K562 (cell line): Measurements from ENCODE around the gene CYP2W1. TPM values are rescaled to one million over a fixed set of nuclear protein-coding genes. Genes with fewer than 3 reads are reported as not detected.

Experiments used
- ATAC-seq: fragments of 200-7000 bp; cut with Tn5 transposase; 3 replicates; pipeline ENCODE4 v1.9.1; 2020; ENCODE audit warnings: moderate library complexity
- BruUV-seq: library from RNA; stranded (reverse); fragments of 400-500 nt; replicated peaks from 2 replicates; lab custom pipeline; 2021; lab: Mats Ljungman, UMichigan
- CTCF ChIA-PET: fragments of 300-600 bp; formaldehyde crosslinking; extraction: SDS; loops from one replicate; lab custom pipeline; 2021; ENCODE audit warnings: low intra/inter-chr PET ratio; lab: Yijun Ruan, JAX
- POLR2A ChIA-PET: fragments of 300-600, 350-650 bp; sonication (Branson Sonifier 250); formaldehyde crosslinking; extraction: SDS; loops from one replicate; lab custom pipeline; 2021; ENCODE audit warnings: antibody characterized with exemption, inconsistent platforms; lab: Yijun Ruan, JAX
- DNase-seq, 4 experiments: peaks; one replicate each; pipeline versions ENCODE4 v3.0.0 to v3.0.0-alpha.2; 2011 to 2018; ENCODE audit warnings: low spot score in 3 of 4, mixed read lengths in 3 of 4; ENCODE audit errors: extremely low read depth in 1 of 4
- FAIRE-seq: peaks from 2 replicates; lab custom pipeline; 2011; peaks lifted over from hg19 to GRCh38; lab: Jason Lieb, UNC
- H2AFZ ChIP-seq: 2 replicates; pipeline ENCODE4 v1.6.0; 2011; ENCODE audit warnings: low read depth, low read length, control low read depth, inconsistent platforms
- H3K27ac ChIP-seq: fragments of 200-600 bp; 3 replicates; pipeline ENCODE4 v1.8.0; 2011; ENCODE audit warnings: low read depth, mild to moderate bottlenecking, control low read depth, inconsistent platforms, low read length, moderate library complexity, mixed read lengths; ENCODE audit errors: extremely low read depth
- H3K27me3 ChIP-seq, 2 experiments: fragments of 300-600 bp in 1 of 2; 2 replicates in 1 of 2; 3 replicates in 1 of 2; pipeline versions ENCODE4 v1.6.0 to v1.8.0; 2011; ENCODE audit warnings: inconsistent platforms in 2 of 2, low read length in 2 of 2, mild to moderate bottlenecking in 1 of 2, mixed read lengths in 1 of 2, moderate library complexity in 1 of 2; ENCODE audit not compliant: control insufficient read depth in 2 of 2, insufficient read depth in 2 of 2
- H3K36me3 ChIP-seq: fragments of 300-600 bp; 3 replicates; pipeline ENCODE4 v1.8.0; 2011; ENCODE audit warnings: mild to moderate bottlenecking, low read length, inconsistent platforms; ENCODE audit not compliant: control insufficient read depth, insufficient read depth
- H3K4me1 ChIP-seq, 2 experiments: fragments of 200-600 bp in 1 of 2; replicated peaks in 1 of 2; 2 replicates in 1 of 2; 3 replicates in 1 of 2; pipeline versions ENCODE4 v1.5.1 to v1.8.0; 2011; ENCODE audit warnings: inconsistent platforms in 2 of 2, low read length in 2 of 2, mild to moderate bottlenecking in 1 of 2, mixed read lengths in 1 of 2, moderate library complexity in 1 of 2; ENCODE audit not compliant: control insufficient read depth in 2 of 2, insufficient read depth in 2 of 2
- H3K4me2 ChIP-seq: 2 replicates; pipeline ENCODE4 v1.6.1; 2011; ENCODE audit warnings: low read length, control low read depth, inconsistent platforms, mixed read lengths; ENCODE audit not compliant: insufficient read depth
- H3K4me3 ChIP-seq: fragments of 200-600 bp; sonication (generic), shearing (Covaris generic); 2 replicates; pipeline ENCODE4 v1.5.1; 2016; ENCODE audit warnings: control low read depth, inconsistent platforms
- H3K79me2 ChIP-seq: fragments of 200-600 bp; 3 replicates; pipeline ENCODE4 v1.8.0; 2011; ENCODE audit warnings: low read length, inconsistent platforms; ENCODE audit not compliant: control insufficient read depth, insufficient read depth
- H3K9ac ChIP-seq, 2 experiments: 2 replicates each; pipeline versions ENCODE4 v1.6.0 to v1.6.1; 2011; ENCODE audit warnings: low read depth in 2 of 2, low read length in 2 of 2, control low read depth in 1 of 2, inconsistent platforms in 1 of 2, mild to moderate bottlenecking in 1 of 2, mixed read lengths in 1 of 2; ENCODE audit not compliant: insufficient read depth in 1 of 2
- H3K9me1 ChIP-seq: one replicate; pipeline ENCODE4 v1.6.0; 2011; ENCODE audit warnings: inconsistent platforms, mild to moderate bottlenecking, low read length, moderate library complexity; ENCODE audit not compliant: control insufficient read depth, insufficient read depth
- H3K9me3 ChIP-seq: replicated peaks from 2 replicates; pipeline ENCODE4 v1.5.1; 2011; ENCODE audit warnings: low read depth, low read length, inconsistent platforms; ENCODE audit not compliant: control insufficient read depth, insufficient read depth
- H4K20me1 ChIP-seq: replicated peaks from 2 replicates; pipeline ENCODE4 v1.6.1; 2011; ENCODE audit warnings: low read length, inconsistent platforms, mixed read lengths; ENCODE audit not compliant: control insufficient read depth, insufficient read depth
- CEBPB ChIP-seq: fragments of 450-650 bp; IDR thresholded peaks from 2 replicates; pipeline ENCODE4 v1.6.1; 2016; ENCODE audit warnings: missing genetic modification characterization, missing compliant biosample characterization
- COPS2 ChIP-seq: fragments of 450-650 bp; conservative IDR thresholded peaks from 2 replicates; pipeline ENCODE4 v1.6.1; 2016; ENCODE audit warnings: mild to moderate bottlenecking, moderate library complexity
- MTA1 ChIP-seq: fragments of 450-650 bp; IDR thresholded peaks from 2 replicates; pipeline ENCODE4 v1.6.1; 2017; ENCODE audit warnings: borderline replicate concordance
- PHF20 ChIP-seq: fragments of 450-650 bp; IDR thresholded peaks from 2 replicates; pipeline ENCODE4 v1.6.1; 2018; ENCODE audit not compliant: partially characterized antibody
- PTBP1 ChIP-seq: fragments of 200-400 bp; formaldehyde crosslinking; IDR thresholded peaks from 2 replicates; pipeline ENCODE4 v1.6.1; 2017; ENCODE audit warnings: low read depth, low read length
- RBM14 ChIP-seq: fragments of 200-400 bp; formaldehyde crosslinking; IDR thresholded peaks from 2 replicates; pipeline ENCODE4 v1.6.1; 2018; ENCODE audit warnings: low read depth, mild to moderate bottlenecking, low read length, moderate library complexity, borderline replicate concordance; ENCODE audit not compliant: insufficient read depth
- SIX5 ChIP-seq, 2 experiments: IDR thresholded peaks; 2 replicates each; pipeline ENCODE4 v1.6.1; 2011; ENCODE audit warnings: low read length in 2 of 2, borderline replicate concordance in 1 of 2, low read depth in 1 of 2, mild to moderate bottlenecking in 1 of 2, moderate library complexity in 1 of 2; ENCODE audit not compliant: insufficient read depth in 1 of 2
- SMAD3 ChIP-seq: fragments of 450-650 bp; formaldehyde crosslinking; conservative IDR thresholded peaks from 2 replicates; pipeline ENCODE4 v1.4.0; 2020; ENCODE audit warnings: mild to moderate bottlenecking
- ZNF197 ChIP-seq: fragments of 200-800 bp; sonication (Bioruptor generic); IDR thresholded peaks from 2 replicates; pipeline ENCODE4 v1.6.1; 2016; ENCODE audit warnings: low read depth, missing genetic modification characterization, missing compliant biosample characterization
- ZNF217 ChIP-seq: sonication (generic); formaldehyde crosslinking; IDR thresholded peaks from 2 replicates; pipeline ENCODE4 v1.8.0; 2022; ENCODE audit warnings: mild to moderate bottlenecking, missing genetic modification reagents
- WGBS: fragments of 100-300 bp; shearing (Covaris generic); methylation state at CpG from one replicate; pipeline ENCODE4 v1.1.6; 2016; ENCODE audit warnings: low coverage, mixed read lengths; ENCODE audit not compliant: insufficient coverage; ENCODE audit errors: missing lambda C conversion rate; 5-methylcytosine and 5-hydroxymethylcytosine counted together
- in situ Hi-C: fragments of 300-500 bp; cut with MboI; formaldehyde crosslinking; loops from 4 replicates; pipeline ENCODE4 v1.15.0; 2018; ENCODE audit warnings: inconsistent platforms, mixed read lengths
- intact Hi-C: fragments of 100-400 bp; cut with micrococcal nuclease; formaldehyde crosslinking; loops from 2 replicates; pipeline ENCODE4 v1.14.2; 2022
- polyA plus RNA-seq, 8 experiments: library from polyadenylated mRNA; depleted of rRNA in 4 of 8; stranded (reverse) in 5 of 8; unstranded in 3 of 8; fragments of >200 nt; fragmentation: Nextera tagmentation in 2 of 8; fragmentation: Illumina TruSeq in 1 of 8; extraction: Ambion mirVana in 2 of 8; extraction: Trizol in 1 of 8; gene quantifications; 2 replicates each; pipeline versions ENCODE4 v1.2.1 to v1.2.3, GENCODE V29; 2011 to 2014; ENCODE audit warnings: inconsistent platforms in 1 of 8, missing spikeins in 1 of 8
- total RNA-seq, 7 experiments: library from RNA; depleted of rRNA in 6 of 7; stranded (reverse); fragments of >200 nt in 6 of 7; fragmentation: Illumina TruSeq in 2 of 7; extraction: Trizol in 2 of 7; gene quantifications; 2 replicates each; pipeline versions ENCODE4 v1.2.1 to v1.2.3, GENCODE V29; 2011 to 2021; ENCODE audit warnings: low replicate concordance in 1 of 7
- TF ChIP-seq, protein P1 (sequence below): sonication (generic); formaldehyde crosslinking; IDR thresholded peaks from 2 replicates; pipeline ENCODE4 v1.8.1; 2022; ENCODE audit warnings: missing genetic modification reagents
- TF ChIP-seq, protein P2 (sequence below): fragments of 200-800 bp; sonication (Bioruptor generic); IDR thresholded peaks from 2 replicates; pipeline ENCODE4 v1.6.1; 2017; ENCODE audit warnings: missing genetic modification characterization, missing compliant biosample characterization
- TF ChIP-seq, protein P3 (sequence below): sonication (generic); formaldehyde crosslinking; IDR thresholded peaks from 2 replicates; pipeline ENCODE4 v1.8.0; 2022; ENCODE audit warnings: missing genetic modification reagents, mild to moderate bottlenecking, borderline replicate concordance

CYP2W1 gene
- total and polyA plus RNA-seq, 9 of the 15 experiments (the other 6 are each of a cell fraction or from before 2014, with no cell fraction given) = not detected

DNA sequence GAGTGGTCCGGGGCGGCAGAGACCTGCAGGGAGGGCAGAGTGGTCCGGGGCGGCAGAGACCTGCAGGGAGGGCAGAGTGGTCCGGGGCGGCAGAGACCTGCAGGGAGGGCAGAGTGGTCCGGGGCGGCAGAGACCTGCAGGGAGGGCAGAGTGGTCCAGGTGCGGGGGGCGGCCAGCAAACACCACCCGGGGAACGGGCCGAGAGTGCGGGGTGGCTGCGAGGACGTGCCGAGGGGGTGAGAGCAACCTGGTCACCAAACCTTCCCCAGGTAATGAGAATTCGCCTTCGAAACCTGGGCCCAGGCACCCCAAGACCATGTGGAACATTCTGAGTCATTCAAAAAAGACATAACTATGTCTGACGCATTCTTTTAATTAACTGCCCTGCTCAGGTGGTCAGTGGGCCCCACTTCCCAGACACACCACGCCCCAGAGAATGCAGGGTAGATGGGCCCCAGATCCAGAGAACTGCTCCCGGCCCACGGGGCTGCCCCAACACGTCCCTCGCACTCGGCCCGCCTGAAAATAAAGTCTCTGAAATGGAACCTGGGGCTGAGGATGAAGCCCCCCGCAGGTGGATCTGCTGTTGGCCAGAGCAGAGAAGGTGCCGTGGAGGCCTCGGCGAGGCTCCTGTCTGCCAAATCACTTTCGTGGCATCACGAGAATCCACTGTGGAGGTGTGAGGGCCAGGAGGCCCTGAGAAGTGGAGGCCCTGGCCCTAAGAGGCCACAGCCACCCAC lies 48.9 kb downstream of the CYP2W1 start:
- FAIRE-seq (no peak), ATAC-seq (no peak), DNase-seq (no peak)
- Histone ChIP-seq H3K4me3 (no peak overlapping the region), H3K4me1 (peaks cover 13 to 55% of the 10 kb centered on the region in 2 experiments), H3K27ac (no peak overlapping the region), H3K9me3 (no peaks in the 10 kb centered on the region), H3K79me2 (peaks cover 24% of the 10 kb centered on the region), H4K20me1 (peaks cover 2% of the 10 kb centered on the region; the same call in 1 of the 2 replicates), H3K36me3 (peaks cover under 1% of the 10 kb centered on the region; the same call in 1 of the 3 replicates), H3K4me2 (no peak overlapping the region), H2AFZ (no peak overlapping the region), H3K9ac (no peak overlapping the region; a peak in 1 of 4 replicates), H3K27me3 (no peaks in the 10 kb centered on the region), H3K9me1 (no peaks in the 10 kb centered on the region)
- TF ChIP-seq, protein P1, sequence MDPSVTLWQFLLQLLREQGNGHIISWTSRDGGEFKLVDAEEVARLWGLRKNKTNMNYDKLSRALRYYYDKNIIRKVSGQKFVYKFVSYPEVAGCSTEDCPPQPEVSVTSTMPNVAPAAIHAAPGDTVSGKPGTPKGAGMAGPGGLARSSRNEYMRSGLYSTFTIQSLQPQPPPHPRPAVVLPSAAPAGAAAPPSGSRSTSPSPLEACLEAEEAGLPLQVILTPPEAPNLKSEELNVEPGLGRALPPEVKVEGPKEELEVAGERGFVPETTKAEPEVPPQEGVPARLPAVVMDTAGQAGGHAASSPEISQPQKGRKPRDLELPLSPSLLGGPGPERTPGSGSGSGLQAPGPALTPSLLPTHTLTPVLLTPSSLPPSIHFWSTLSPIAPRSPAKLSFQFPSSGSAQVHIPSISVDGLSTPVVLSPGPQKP = no peak
- TF ChIP-seq ZNF197 (CRISPR knock-in tag) (no peak), CEBPB (tag) (no peak), COPS2 (no peak), ZNF217 (CRISPR knock-in tag) (no peak), RBM14 (no peak), PTBP1 (no peak), SIX5 (IDR thresholded peaks at IDR 0.05; ENCODE audit: borderline replicate concordance in 1 of 2, insufficient read depth in 1 of 2, low read depth in 1 of 2, low read length in 2 of 2) (no peak), PHF20 (no peak), MTA1 (no peak), SMAD3 (CRISPR knock-in tag) (no peak)
- TF ChIP-seq, protein P2, sequence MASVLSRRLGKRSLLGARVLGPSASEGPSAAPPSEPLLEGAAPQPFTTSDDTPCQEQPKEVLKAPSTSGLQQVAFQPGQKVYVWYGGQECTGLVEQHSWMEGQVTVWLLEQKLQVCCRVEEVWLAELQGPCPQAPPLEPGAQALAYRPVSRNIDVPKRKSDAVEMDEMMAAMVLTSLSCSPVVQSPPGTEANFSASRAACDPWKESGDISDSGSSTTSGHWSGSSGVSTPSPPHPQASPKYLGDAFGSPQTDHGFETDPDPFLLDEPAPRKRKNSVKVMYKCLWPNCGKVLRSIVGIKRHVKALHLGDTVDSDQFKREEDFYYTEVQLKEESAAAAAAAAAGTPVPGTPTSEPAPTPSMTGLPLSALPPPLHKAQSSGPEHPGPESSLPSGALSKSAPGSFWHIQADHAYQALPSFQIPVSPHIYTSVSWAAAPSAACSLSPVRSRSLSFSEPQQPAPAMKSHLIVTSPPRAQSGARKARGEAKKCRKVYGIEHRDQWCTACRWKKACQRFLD (CRISPR knock-in tag) = no peak
- TF ChIP-seq, protein P3, sequence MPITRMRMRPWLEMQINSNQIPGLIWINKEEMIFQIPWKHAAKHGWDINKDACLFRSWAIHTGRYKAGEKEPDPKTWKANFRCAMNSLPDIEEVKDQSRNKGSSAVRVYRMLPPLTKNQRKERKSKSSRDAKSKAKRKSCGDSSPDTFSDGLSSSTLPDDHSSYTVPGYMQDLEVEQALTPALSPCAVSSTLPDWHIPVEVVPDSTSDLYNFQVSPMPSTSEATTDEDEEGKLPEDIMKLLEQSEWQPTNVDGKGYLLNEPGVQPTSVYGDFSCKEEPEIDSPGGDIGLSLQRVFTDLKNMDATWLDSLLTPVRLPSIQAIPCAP = no peak
- POLR2A ChIA-PET = no interaction called here
- WGBS = 93% methylated on average over 19 of the region's 33 CpGs
- in situ Hi-C loops (no loop called here), intact Hi-C loops (no loop called here)
- no TSS peak for BruUV-seq
- CTCF ChIA-PET = no interaction called here
